CD8-positive, alpha-beta memory T cell (primary cell): ENCODE data around the gene TMEM121B. TPM values are rescaled to one million over a fixed set of nuclear protein-coding genes. Genes with fewer than 3 reads are reported as not detected.

ENCODE experiments used
- CTCF ChIA-PET: fragments of 350-600 bp; sonication (Branson Sonifier 250); formaldehyde crosslinking; loops from one replicate; lab custom pipeline; 2021; ENCODE audit warnings: antibody characterized with exemption; lab: Charles Lee
- POLR2A ChIA-PET: fragments of 350-600 bp; sonication (Branson Sonifier 250); formaldehyde crosslinking; loops from one replicate; lab custom pipeline; 2021; ENCODE audit warnings: antibody characterized with exemption; lab: Charles Lee
- DNase-seq, 5 donors: peaks; one replicate each; pipeline versions ENCODE4 v3.0.0 to v3.0.0-alpha.2; 2020 to 2022; ENCODE audit warnings: mixed read lengths in 1 of 5
- H3K27ac ChIP-seq: one replicate; pipeline ENCODE4 v1.7.0; 2013; ENCODE audit warnings: low read depth, mild to moderate bottlenecking, low read length, moderate library complexity
- H3K27me3 ChIP-seq: 2 replicates; pipeline ENCODE4 v1.7.0; 2013; ENCODE audit warnings: low read length, mild to moderate bottlenecking; ENCODE audit not compliant: insufficient read depth, poor library complexity, severe bottlenecking
- H3K36me3 ChIP-seq: 2 replicates; pipeline ENCODE4 v1.7.0; 2013; ENCODE audit warnings: mild to moderate bottlenecking, low read length, moderate library complexity; ENCODE audit not compliant: insufficient read depth
- H3K4me1 ChIP-seq: 2 replicates; pipeline ENCODE4 v1.7.0; 2013; ENCODE audit warnings: mild to moderate bottlenecking, low read length, moderate library complexity; ENCODE audit not compliant: insufficient read depth
- H3K4me3 ChIP-seq: 2 replicates; pipeline ENCODE4 v1.7.0; 2013; ENCODE audit warnings: mild to moderate bottlenecking, low read length
- H3K9me3 ChIP-seq: 2 replicates; pipeline ENCODE4 v1.7.0; 2013; ENCODE audit warnings: mild to moderate bottlenecking, low read length
- H3K27ac Mint-ChIP-seq, 8 donors: one replicate each; pipeline ENCODE4 v1.8.0; 2020 to 2021; ENCODE audit warnings: mixed read lengths in 8 of 8, mild to moderate bottlenecking in 6 of 8, inconsistent platforms in 3 of 8, moderate library complexity in 3 of 8
- H3K27me3 Mint-ChIP-seq, 2 donors: one replicate each; pipeline ENCODE4 v1.8.0; 2020 to 2021; ENCODE audit warnings: mixed read lengths in 2 of 2, mild to moderate bottlenecking in 1 of 2, moderate library complexity in 1 of 2
- H3K36me3 Mint-ChIP-seq, 3 donors: one replicate each; pipeline ENCODE4 v1.8.0; 2020 to 2021; ENCODE audit warnings: mixed read lengths in 3 of 3, inconsistent platforms in 1 of 3, mild to moderate bottlenecking in 1 of 3
- H3K4me1 Mint-ChIP-seq, 3 donors: one replicate each; pipeline ENCODE4 v1.8.0; 2020 to 2021; ENCODE audit warnings: mixed read lengths in 3 of 3, inconsistent platforms in 1 of 3, mild to moderate bottlenecking in 1 of 3
- H3K4me3 Mint-ChIP-seq, 7 donors: one replicate each; pipeline ENCODE4 v1.8.0; 2020 to 2021; ENCODE audit warnings: mixed read lengths in 7 of 7, mild to moderate bottlenecking in 6 of 7, moderate library complexity in 4 of 7, inconsistent platforms in 2 of 7
- H3K9me3 Mint-ChIP-seq, 5 donors: one replicate each; pipeline ENCODE4 v1.8.0; 2020 to 2022; ENCODE audit warnings: mixed read lengths in 5 of 5, mild to moderate bottlenecking in 3 of 5, moderate library complexity in 2 of 5, inconsistent platforms in 1 of 5
- polyA plus RNA-seq: library from polyadenylated mRNA; unstranded; fragments of 300-500 nt; fragmentation: Illumina TruSeq; gene quantifications from one replicate; pipeline ENCODE4 v1.2.3, GENCODE V29; 2021
- total RNA-seq, 2 experiments: library from RNA; stranded (reverse); gene quantifications; one replicate each; pipeline ENCODE4 v1.2.3, GENCODE V29; 2021

The TMEM121B gene
- total and polyA plus RNA-seq, 3 experiments from 2014 or later = 0.11 to 0.15 TPM; not detected in 1

GRCh38 chr22:17120281-17120680 lies 879 bp downstream of the TMEM121B start:
- POLR2A ChIA-PET = interaction anchor here (1.2 kb wide), 1 partner anchor 99 kb away, joined by 3 read pairs; the partner anchor contains the start of gene ADA2

GRCh38 chr22:17119481-17120202 lies 1.5 kb downstream of the TMEM121B start:
- H3K4me3 Mint-ChIP-seq = peak overlapping the region in 2 of 7 donors; percentile 45 to 58
- CTCF ChIA-PET = interaction anchor here (1.0 kb wide), 1 partner anchor 52 kb away, joined by 5 read pairs; no protein-coding TSS in a partner anchor

More at GRCh38 chr22:17120281-17120680, 879 bp downstream of the TMEM121B start:
- CTCF ChIA-PET = interaction anchor here (1.0 kb wide), 1 partner anchor 52 kb away, joined by 5 read pairs; no protein-coding TSS in a partner anchor
- Histone ChIP-seq H3K36me3 (no peaks in the 10 kb centered on the region), H3K27ac (no peak overlapping the region), H3K4me1 (peaks cover 55% of the 10 kb centered on the region), H3K4me3 (no peak overlapping the region), H3K9me3 (no peaks in the 10 kb centered on the region), H3K27me3 (peaks cover 13% of the 10 kb centered on the region)
- Mint-ChIP-seq H3K4me3 (peak overlapping the region in 2 of 7 donors; percentile 35 to 46), H3K27me3 (peaks cover 18 to 24% of the 10 kb centered on the region in 2 donors), H3K4me1 (peaks cover 42 to 53% (median 43%) of the 10 kb centered on the region in 3 donors), H3K36me3 (peaks cover 0 to 5% (median 0%) of the 10 kb centered on the region in 3 donors), H3K9me3 (no peaks in the 10 kb centered on the region), H3K27ac (no peak overlapping the region)
- peak; percentile 39 to 70 (median 50) for DNase-seq

GRCh38 chr22:17118342-17118741 lies 2.8 kb downstream of the TMEM121B start:
- Mint-ChIP-seq H3K4me3 (peak overlapping the region; percentile 32 to 83 (median 74)), H3K4me1 (peaks cover 52 to 62% (median 59%) of the 10 kb centered on the region in 3 donors), H3K27me3 (peaks cover 16 to 18% of the 10 kb centered on the region in 2 donors), H3K27ac (peak overlapping the region in 7 of 8 donors; percentile 60 to 87 (median 76)), H3K9me3 (no peaks in the 10 kb centered on the region), H3K36me3 (peaks cover 0 to 2% (median 0%) of the 10 kb centered on the region in 3 donors)
- Histone ChIP-seq H3K27ac (no peak overlapping the region), H3K27me3 (peaks cover 13% of the 10 kb centered on the region), H3K36me3 (no peaks in the 10 kb centered on the region), H3K9me3 (no peaks in the 10 kb centered on the region), H3K4me3 (peak overlapping the region; percentile 23), H3K4me1 (peaks cover 64% of the 10 kb centered on the region)
- peak in 1 of 5 donors; percentile 8 for DNase-seq
- POLR2A ChIA-PET = no interaction called here
- CTCF ChIA-PET = no interaction called here

More at GRCh38 chr22:17119481-17120202, 1.5 kb downstream of the TMEM121B start:
- peak in 1 of 5 donors; percentile 43 for DNase-seq
- H3K4me1 ChIP-seq = peaks cover 61% of the 10 kb centered on the region
- POLR2A ChIA-PET = interaction anchor here (1.2 kb wide), 1 partner anchor 99 kb away, joined by 3 read pairs; the partner anchor contains the start of gene ADA2
- Mint-ChIP-seq H3K27ac (no peak overlapping the region), H3K9me3 (no peaks in the 10 kb centered on the region), H3K36me3 (peaks cover 0 to 5% (median 0%) of the 10 kb centered on the region in 3 donors), H3K27me3 (peaks cover 18 to 19% of the 10 kb centered on the region in 2 donors), H3K4me1 (peaks cover 49 to 59% (median 49%) of the 10 kb centered on the region in 3 donors)
- no peaks in the 10 kb centered on the region for H3K9me3 ChIP-seq
- H3K27ac ChIP-seq = no peak overlapping the region
- no peak overlapping the region for H3K4me3 ChIP-seq
- H3K27me3 ChIP-seq = peaks cover 13% of the 10 kb centered on the region
- H3K36me3 ChIP-seq = no peaks in the 10 kb centered on the region

GRCh38 chr22:17117890-17118289 lies 3.3 kb downstream of the TMEM121B start:
- peaks cover 64% of the 10 kb centered on the region for H3K4me1 ChIP-seq
- peaks cover 13 to 15% of the 10 kb centered on the region in 2 donors for H3K27me3 Mint-ChIP-seq
- peak overlapping the region; percentile 32 to 83 (median 74) for H3K4me3 Mint-ChIP-seq
- H3K36me3 Mint-ChIP-seq = no peaks in the 10 kb centered on the region
- no peaks in the 10 kb centered on the region for H3K9me3 ChIP-seq
- H3K27ac ChIP-seq = no peak overlapping the region
- CTCF ChIA-PET = no interaction called here
- DNase-seq = peak in 2 of 5 donors; percentile 26 to 30
- H3K27me3 ChIP-seq = peaks cover 13% of the 10 kb centered on the region
- peaks cover 52 to 65% (median 64%) of the 10 kb centered on the region in 3 donors for H3K4me1 Mint-ChIP-seq
- POLR2A ChIA-PET = no interaction called here
- H3K27ac Mint-ChIP-seq = peak overlapping the region; percentile 60 to 87 (median 74)
- no peaks in the 10 kb centered on the region for H3K36me3 ChIP-seq
- H3K4me3 ChIP-seq = peak overlapping the region; percentile 23
- H3K9me3 Mint-ChIP-seq = no peaks in the 10 kb centered on the region

- H3K36me3 Mint-ChIP-seq = no peaks in the 10 kb centered on the region
- ChIA-PET CTCF (interaction anchor here (1.0 to 2.2 kb wide), 2 partner anchors 9 to 10 kb away, joined by 3 to 4 read pairs; no protein-coding TSS in a partner anchor), POLR2A (interaction anchor here (1.4 kb wide), 1 partner anchor 19 kb away, joined by 3 read pairs; no protein-coding TSS in a partner anchor)
- H3K36me3 ChIP-seq = no peaks in the 10 kb centered on the region
- H3K27me3 ChIP-seq = peaks cover 11% of the 10 kb centered on the region
- H3K27ac ChIP-seq = no peak overlapping the region
- H3K4me1 Mint-ChIP-seq = peaks cover 52 to 69% (median 68%) of the 10 kb centered on the region in 3 donors
- peak overlapping the region in 6 of 8 donors; percentile 61 to 90 (median 74) for H3K27ac Mint-ChIP-seq
- no peak overlapping the region for H3K4me3 ChIP-seq
- peak in 1 of 5 donors; percentile 32 for DNase-seq
- peaks cover 8 to 14% of the 10 kb centered on the region in 2 donors for H3K27me3 Mint-ChIP-seq
- no peaks in the 10 kb centered on the region for H3K9me3 Mint-ChIP-seq
- H3K4me1 ChIP-seq = peaks cover 64% of the 10 kb centered on the region
- H3K4me3 Mint-ChIP-seq = peak overlapping the region; percentile 32 to 83 (median 74)
- no peaks in the 10 kb centered on the region for H3K9me3 ChIP-seq
Measured at GRCh38 chr22:17117400-17117799, 3.8 kb downstream of the TMEM121B start.

- Histone ChIP-seq H3K27me3 (peaks cover 4% of the 10 kb centered on the region), H3K4me1 (peaks cover 60% of the 10 kb centered on the region), H3K4me3 (peak overlapping the region; percentile 23), H3K36me3 (no peaks in the 10 kb centered on the region), H3K9me3 (no peaks in the 10 kb centered on the region), H3K27ac (no peak overlapping the region)
- Mint-ChIP-seq H3K27me3 (peaks cover 2 to 8% of the 10 kb centered on the region in 2 donors), H3K4me3 (peak overlapping the region; percentile 15 to 76 (median 72)), H3K9me3 (no peaks in the 10 kb centered on the region), H3K4me1 (peaks cover 48 to 69% (median 66%) of the 10 kb centered on the region in 3 donors), H3K36me3 (peaks cover 0 to 1% (median 0%) of the 10 kb centered on the region in 3 donors), H3K27ac (peak overlapping the region; percentile 36 to 93 (median 78))
- ChIA-PET CTCF (interaction anchor here (1.0 to 3.0 kb wide), 6 partner anchors 8 to 55 kb away, joined by 3 to 26 read pairs (median 3); no protein-coding TSS in a partner anchor), POLR2A (interaction anchor here (0.6 to 1.4 kb wide), 2 partner anchors 18 to 103 kb away, joined by 3 to 4 read pairs; no protein-coding TSS in a partner anchor)
- peak in 1 of 5 donors; percentile 14 for DNase-seq
Measured at GRCh38 chr22:17116572-17117330, 4.4 kb downstream of the TMEM121B start.

GRCh38 chr22:17115945-17116565 lies 5.1 kb downstream of the TMEM121B start:
- POLR2A ChIA-PET = interaction anchor here (1.4 kb wide), 1 partner anchor 17 kb away, joined by 3 read pairs; no protein-coding TSS in a partner anchor
- H3K36me3 ChIP-seq = no peaks in the 10 kb centered on the region
- H3K27ac ChIP-seq = no peak overlapping the region
- H3K4me3 ChIP-seq = peak overlapping the region; percentile 23
- H3K27ac Mint-ChIP-seq = peak overlapping the region; percentile 36 to 93 (median 78)
- H3K27me3 Mint-ChIP-seq = peaks cover 0 to 5% of the 10 kb centered on the region in 2 donors
- CTCF ChIA-PET = interaction anchor here (1.0 to 3.0 kb wide), 5 partner anchors 10 to 56 kb away, joined by 3 to 26 read pairs (median 3); no protein-coding TSS in a partner anchor
- H3K27me3 ChIP-seq = no peaks in the 10 kb centered on the region
- no peaks in the 10 kb centered on the region for H3K9me3 Mint-ChIP-seq
- peaks cover 56% of the 10 kb centered on the region for H3K4me1 ChIP-seq
- H3K36me3 Mint-ChIP-seq = peaks cover 0 to 6% (median 0%) of the 10 kb centered on the region in 3 donors
- peaks cover 51 to 71% (median 63%) of the 10 kb centered on the region in 3 donors for H3K4me1 Mint-ChIP-seq
- peak overlapping the region; percentile 15 to 76 (median 72) for H3K4me3 Mint-ChIP-seq
- no peaks in the 10 kb centered on the region for H3K9me3 ChIP-seq
- DNase-seq = peak in 1 of 5 donors; percentile 32
